GM12873 (cell line): ENCODE data around the gene CCNL2.

ENCODE experiments used
- CTCF ChIP-seq: IDR thresholded peaks from 2 replicates; pipeline ENCODE4 v1.5.1; 2012; ENCODE audit warnings: low read depth, mild to moderate bottlenecking, moderate library complexity, low read length, control low read depth; ENCODE audit not compliant: insufficient read depth; ENCODE audit errors: missing control alignments

The CCNL2 gene

GRCh38 chr1:1420654-1421141 is 21.6 kb upstream of the CCNL2 start:
- no peak for TF ChIP-seq CTCF

GRCh38 chr1:1419813-1420653 is 20.9 kb upstream of the CCNL2 start:
- TF ChIP-seq CTCF = no peak

GRCh38 chr1:1419363-1419812 is 20.3 kb upstream of the CCNL2 start:
- no peak for TF ChIP-seq CTCF

GRCh38 chr1:1418464-1419362 is 19.6 kb upstream of the CCNL2 start:
- no peak for TF ChIP-seq CTCF

- TF ChIP-seq CTCF = no peak
Measured at GRCh38 chr1:1415751-1416150, 16.6 kb upstream of the CCNL2 start.

GRCh38 chr1:1411626-1412025 is 12.5 kb upstream of the CCNL2 start:
- TF ChIP-seq CTCF = no peak

- no peak for TF ChIP-seq CTCF
Measured at GRCh38 chr1:1407636-1408318, 8.6 kb upstream of the CCNL2 start.
